Astrocyte (in vitro differentiated cells and primary cell): ENCODE measurements around the gene ELMO3.

Source experiments
- EZH2 ChIP-seq: IDR thresholded peaks from 2 replicates; pipeline ENCODE4 v1.6.1; 2012; ENCODE audit warnings: mild to moderate bottlenecking, low read length, inconsistent platforms; ENCODE audit not compliant: insufficient read depth
- TF ChIP-seq, protein P1 (sequence below): IDR thresholded peaks from 2 replicates; pipeline ENCODE4 v1.5.1; 2011; ENCODE audit warnings: low read depth, mild to moderate bottlenecking, inconsistent platforms, low read length, moderate library complexity; ENCODE audit not compliant: insufficient read depth

DNA sequence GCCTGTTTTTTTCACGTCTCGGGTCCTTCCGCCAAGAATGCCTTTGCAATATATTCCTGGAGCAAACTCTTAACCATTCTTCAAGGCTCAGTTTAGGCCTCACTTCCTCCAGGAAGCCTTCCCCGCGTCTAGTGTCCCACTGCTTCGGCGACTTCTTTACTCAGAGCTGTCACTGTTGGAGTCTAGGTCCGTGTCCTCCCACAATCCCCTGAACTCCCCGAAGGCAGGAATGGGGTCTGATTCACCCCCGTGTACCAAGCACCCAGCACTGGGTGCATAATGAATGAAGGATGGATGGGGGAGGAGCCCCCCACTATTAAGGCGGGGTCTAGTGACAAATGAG, 15.7 kb upstream of the ELMO3 start:
- TF ChIP-seq, protein P1, sequence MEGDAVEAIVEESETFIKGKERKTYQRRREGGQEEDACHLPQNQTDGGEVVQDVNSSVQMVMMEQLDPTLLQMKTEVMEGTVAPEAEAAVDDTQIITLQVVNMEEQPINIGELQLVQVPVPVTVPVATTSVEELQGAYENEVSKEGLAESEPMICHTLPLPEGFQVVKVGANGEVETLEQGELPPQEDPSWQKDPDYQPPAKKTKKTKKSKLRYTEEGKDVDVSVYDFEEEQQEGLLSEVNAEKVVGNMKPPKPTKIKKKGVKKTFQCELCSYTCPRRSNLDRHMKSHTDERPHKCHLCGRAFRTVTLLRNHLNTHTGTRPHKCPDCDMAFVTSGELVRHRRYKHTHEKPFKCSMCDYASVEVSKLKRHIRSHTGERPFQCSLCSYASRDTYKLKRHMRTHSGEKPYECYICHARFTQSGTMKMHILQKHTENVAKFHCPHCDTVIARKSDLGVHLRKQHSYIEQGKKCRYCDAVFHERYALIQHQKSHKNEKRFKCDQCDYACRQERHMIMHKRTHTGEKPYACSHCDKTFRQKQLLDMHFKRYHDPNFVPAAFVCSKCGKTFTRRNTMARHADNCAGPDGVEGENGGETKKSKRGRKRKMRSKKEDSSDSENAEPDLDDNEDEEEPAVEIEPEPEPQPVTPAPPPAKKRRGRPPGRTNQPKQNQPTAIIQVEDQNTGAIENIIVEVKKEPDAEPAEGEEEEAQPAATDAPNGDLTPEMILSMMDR, result no peak
- no peak for TF ChIP-seq EZH2
